A673 (cell line): ENCODE data around the gene CRLF2. TPM values are rescaled to one million over a fixed set of nuclear protein-coding genes. Genes with fewer than 3 reads are reported as not detected.

ENCODE experiments used
- BruUV-seq: library from RNA; stranded (reverse); fragments of 400-500 nt; replicated peaks from 2 replicates; lab custom pipeline; 2021; lab: Mats Ljungman, UMichigan
- CTCF ChIA-PET: fragments of 300-600 bp; sonication (Branson Sonifier 250); formaldehyde crosslinking; loops from one replicate; lab custom pipeline; 2022; ENCODE audit warnings: antibody characterized with exemption; lab: Charles Lee
- POLR2A ChIA-PET: fragments of 300-600 bp; sonication (Branson Sonifier 250); formaldehyde crosslinking; loops from one replicate; lab custom pipeline; 2022; ENCODE audit warnings: antibody characterized with exemption; ENCODE audit not compliant: low non-redundant PET; lab: Charles Lee
- DNase-seq: peaks from one replicate; pipeline ENCODE4 v3.0.0-alpha.2; 2015; ENCODE audit warnings: low spot score
- H3K27ac ChIP-seq: fragments of 200-600 bp; sonication (generic); 2 replicates; pipeline ENCODE4 v1.5.1; 2016; ENCODE audit warnings: mixed run types, low read depth, mild to moderate bottlenecking, mixed read lengths, antibody characterized with exemption, low read length; ENCODE audit not compliant: poor library complexity, severe bottlenecking
- H3K27me3 ChIP-seq: fragments of 200-600 bp; sonication (generic); replicated peaks from 2 replicates; pipeline ENCODE4 v1.6.1; 2017; ENCODE audit warnings: mixed run types, low read depth, mild to moderate bottlenecking, mixed read lengths, antibody characterized with exemption, low read length; ENCODE audit not compliant: insufficient read depth, poor library complexity
- H3K36me3 ChIP-seq: fragments of 200-600 bp; sonication (generic); 2 replicates; pipeline ENCODE4 v1.6.1; 2016; ENCODE audit warnings: mixed run types, mild to moderate bottlenecking, mixed read lengths, antibody characterized with exemption, low read length; ENCODE audit not compliant: insufficient read depth, poor library complexity, severe bottlenecking
- H3K4me1 ChIP-seq: fragments of 200-600 bp; sonication (generic); 2 replicates; pipeline ENCODE4 v1.6.1; 2017; ENCODE audit warnings: mixed run types, mild to moderate bottlenecking, mixed read lengths, antibody characterized with exemption, low read length; ENCODE audit not compliant: insufficient read depth, poor library complexity, severe bottlenecking
- H3K4me3 ChIP-seq: fragments of 200-600 bp; sonication (generic); 2 replicates; pipeline ENCODE4 v1.5.1; 2016; ENCODE audit warnings: low read depth, mixed run types, mild to moderate bottlenecking, mixed read lengths, low read length; ENCODE audit not compliant: poor library complexity, severe bottlenecking
- H3K9me3 ChIP-seq: fragments of 200-600 bp; sonication (generic); 2 replicates; pipeline ENCODE4 v1.6.1; 2016; ENCODE audit warnings: mixed run types, low read depth, mild to moderate bottlenecking, mixed read lengths, antibody characterized with exemption, low read length; ENCODE audit not compliant: poor library complexity, severe bottlenecking
- CTCF ChIP-seq: fragments of 300-800, 200-600 bp; sonication (generic); conservative IDR thresholded peaks from 2 replicates; pipeline ENCODE4 v1.5.1; 2017; ENCODE audit warnings: low read depth, mild to moderate bottlenecking, antibody characterized with exemption, low read length, moderate library complexity, mixed read lengths
- EZH2 ChIP-seq: fragments of 200-600 bp; sonication (generic); IDR thresholded peaks from 2 replicates; pipeline ENCODE4 v1.6.1; 2017; ENCODE audit warnings: borderline replicate concordance, low read depth, mild to moderate bottlenecking, mixed read lengths, antibody characterized with exemption, low read length; ENCODE audit not compliant: poor library complexity, severe bottlenecking
- intact Hi-C: fragments of 100-400 bp; cut with micrococcal nuclease; formaldehyde crosslinking; loops from one replicate; pipeline ENCODE4 v1.10.0; 2022; ENCODE audit not compliant: unreplicated experiment
- total RNA-seq: library from RNA; stranded (reverse); gene quantifications from 2 replicates; pipeline ENCODE4 v1.2.3, GENCODE V29; 2021

The CRLF2 gene
- total RNA-seq, 1 experiment from 2014 or later: not detected

GRCh38 chrX:1221296-1221845 lies 8.9 kb upstream of the CRLF2 start:
- H3K9me3 ChIP-seq: no peaks in the 10 kb centered on the region
- intact Hi-C loops: no loop called here
- POLR2A ChIA-PET: no interaction called here
- H3K4me3 ChIP-seq: no peak overlapping the region
- H3K4me1 ChIP-seq: no peaks in the 10 kb centered on the region
- CTCF ChIA-PET: no interaction called here
- no peak for DNase-seq
- no peak overlapping the region for H3K27ac ChIP-seq
- H3K27me3 ChIP-seq: no peaks in the 10 kb centered on the region
- no TSS peak for BruUV-seq
- TF ChIP-seq CTCF: no peak
- TF ChIP-seq EZH2: no peak
- no peaks in the 10 kb centered on the region for H3K36me3 ChIP-seq

GRCh38 chrX:1218286-1218685 lies 5.8 kb upstream of the CRLF2 start:
- H3K36me3 ChIP-seq: no peaks in the 10 kb centered on the region
- intact Hi-C loops: no loop called here
- H3K4me3 ChIP-seq: no peak overlapping the region
- no peaks in the 10 kb centered on the region for H3K27me3 ChIP-seq
- no peaks in the 10 kb centered on the region for H3K9me3 ChIP-seq
- no peak for TF ChIP-seq EZH2
- no peak for TF ChIP-seq CTCF
- POLR2A ChIA-PET: no interaction called here
- H3K4me1 ChIP-seq: no peaks in the 10 kb centered on the region
- CTCF ChIA-PET: no interaction called here
- BruUV-seq: no TSS peak
- DNase-seq: no peak
- no peak overlapping the region for H3K27ac ChIP-seq

GRCh38 chrX:1215123-1215823 lies 2.8 kb upstream of the CRLF2 start:
- no peak for DNase-seq
- Histone ChIP-seq H3K4me1 (no peaks in the 10 kb centered on the region), H3K27ac (no peak overlapping the region), H3K27me3 (no peaks in the 10 kb centered on the region), H3K9me3 (no peaks in the 10 kb centered on the region), H3K4me3 (no peak overlapping the region), H3K36me3 (no peaks in the 10 kb centered on the region)
- no peak for TF ChIP-seq EZH2
- no peak for TF ChIP-seq CTCF
- no TSS peak for BruUV-seq
- intact Hi-C loops: no loop called here
- POLR2A ChIA-PET: no interaction called here
- CTCF ChIA-PET: no interaction called here
